Measurements from ENCODE around the gene HS3ST5.

DNA sequence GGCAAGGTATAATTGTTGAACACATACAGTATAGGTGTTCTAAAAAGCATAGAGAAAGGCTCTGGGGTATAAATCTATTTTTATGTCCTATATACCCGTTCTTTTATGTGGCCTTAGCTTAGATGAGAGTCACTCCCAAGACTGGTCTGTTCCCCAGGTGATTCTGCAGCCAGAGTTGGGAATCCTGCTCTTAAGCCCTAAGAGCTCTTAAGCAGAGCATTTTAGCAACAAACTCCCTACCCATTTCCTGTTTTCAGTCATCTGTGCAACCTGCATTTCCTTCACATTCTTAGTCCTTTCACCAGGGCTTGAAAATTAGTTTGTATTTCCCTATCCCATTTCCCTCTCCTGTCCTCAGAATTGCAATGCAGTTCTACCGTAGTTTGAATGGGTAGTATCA, 166.1 kb downstream of the HS3ST5 start:
- TF ChIP-seq CTBP1 (IDR thresholded peaks at IDR 0.05; ENCODE audit: borderline replicate concordance): no peak
- no peak for TF ChIP-seq BHLHE40 (IDR thresholded peaks at IDR 0.05; ENCODE audit: borderline replicate concordance)
- no peak for TF ChIP-seq HDGF (IDR thresholded peaks at IDR 0.05; ENCODE audit: borderline replicate concordance)
- no peak for TF ChIP-seq TARDBP (IDR thresholded peaks at IDR 0.05)
- no peak for TF ChIP-seq ARNT (IDR thresholded peaks at IDR 0.05)
- TF ChIP-seq SP1 (IDR thresholded peaks at IDR 0.05): no peak
- TF ChIP-seq ELF4 (IDR thresholded peaks at IDR 0.05): no peak
- no peak for TF ChIP-seq SUZ12 (IDR thresholded peaks at IDR 0.05)
- TF ChIP-seq ZNF384 (IDR thresholded peaks at IDR 0.05): no peak
